Measurements from ENCODE around the gene ODAD2.
"Not testable (repeated sequence)": the region's sequence is repeated elsewhere in the genome, so short reads cannot be mapped to it uniquely, and the experiment has no call there.

Gene ODAD2

GRCh38 chr10:27958383-27958782, 40.5 kb downstream of the ODAD2 start:
- not testable (repeated sequence) for DNase-seq

- DNase-seq: no peak
Measured at GRCh38 chr10:27950242-27950564, 48.7 kb downstream of the ODAD2 start.

- DNase-seq: no peak
Measured at GRCh38 chr10:27949528-27950241, 49.2 kb downstream of the ODAD2 start.

GRCh38 chr10:27948186-27948585, 50.7 kb downstream of the ODAD2 start:
- no peak for DNase-seq

- no peak for DNase-seq
Measured at GRCh38 chr10:27947540-27947939, 51.3 kb downstream of the ODAD2 start.

GRCh38 chr10:27944005-27944404, 54.9 kb downstream of the ODAD2 start:
- no peak for DNase-seq

- DNase-seq: no peak
Measured at GRCh38 chr10:27914888-27915287, 84.0 kb downstream of the ODAD2 start.

GRCh38 chr10:27912231-27912630, 86.6 kb downstream of the ODAD2 start:
- DNase-seq: no peak

- no peak for DNase-seq
Measured at GRCh38 chr10:27911539-27911938, 87.3 kb downstream of the ODAD2 start.

- DNase-seq: no peak
Measured at GRCh38 chr10:27911011-27911410, 87.9 kb downstream of the ODAD2 start.

GRCh38 chr10:27908231-27908630, 90.6 kb downstream of the ODAD2 start:
- no peak for DNase-seq

GRCh38 chr10:27899485-27899884, 99.4 kb downstream of the ODAD2 start:
- DNase-seq: not testable (repeated sequence)

GRCh38 chr10:27899058-27899457, 99.8 kb downstream of the ODAD2 start:
- no peak for DNase-seq

- DNase-seq: no peak
Measured at GRCh38 chr10:27893358-27893954, 105.4 kb downstream of the ODAD2 start.

GRCh38 chr10:27890971-27891370, 107.9 kb downstream of the ODAD2 start:
- DNase-seq: no peak

GRCh38 chr10:27889518-27889917, 109.4 kb downstream of the ODAD2 start:
- DNase-seq: no peak

- DNase-seq: no peak
Measured at GRCh38 chr10:27884185-27884641, 114.7 kb downstream of the ODAD2 start.

- no peak for DNase-seq
Measured at GRCh38 chr10:27878281-27878680, 120.6 kb downstream of the ODAD2 start.

- no peak for DNase-seq
Measured at GRCh38 chr10:27865221-27865635, 133.7 kb downstream of the ODAD2 start.

- no peak for DNase-seq
Measured at GRCh38 chr10:27861781-27862180, 137.1 kb downstream of the ODAD2 start.

GRCh38 chr10:27857616-27858015, 141.3 kb downstream of the ODAD2 start:
- no peak for DNase-seq

- DNase-seq: no peak
Measured at GRCh38 chr10:27844223-27844622, 154.7 kb downstream of the ODAD2 start.

- DNase-seq: no peak
Measured at GRCh38 chr10:27838901-27839300, 160.0 kb downstream of the ODAD2 start.

GRCh38 chr10:27838361-27838760, 160.5 kb downstream of the ODAD2 start:
- DNase-seq: no peak

GRCh38 chr10:27834476-27834875, 164.4 kb downstream of the ODAD2 start:
- DNase-seq: no peak
